GM18868 (cell line): ENCODE data around the gene RGS7BP.
"Not testable (repeated sequence)": the region's sequence is repeated elsewhere in the genome, so short reads cannot be mapped to it uniquely, and the experiment has no call there.

Source experiments
- ATAC-seq: cut with Tn5 transposase; IDR thresholded peaks from one replicate; pipeline ENCODE4 v1.9.1; 2021; ENCODE audit warnings: mild to moderate bottlenecking, moderate library complexity; ENCODE audit not compliant: unreplicated experiment

RGS7BP gene

GRCh38 chr5:64557911-64558310, 52.1 kb downstream of the RGS7BP start:
- no peak for ATAC-seq

GRCh38 chr5:64558641-64559040, 52.8 kb downstream of the RGS7BP start:
- not testable (repeated sequence) for ATAC-seq

- ATAC-seq, result peak; percentile 82
Measured at GRCh38 chr5:64566310-64566916, 60.6 kb downstream of the RGS7BP start.

- no peak for ATAC-seq
Measured at GRCh38 chr5:64569858-64570257, 64.0 kb downstream of the RGS7BP start.

DNA sequence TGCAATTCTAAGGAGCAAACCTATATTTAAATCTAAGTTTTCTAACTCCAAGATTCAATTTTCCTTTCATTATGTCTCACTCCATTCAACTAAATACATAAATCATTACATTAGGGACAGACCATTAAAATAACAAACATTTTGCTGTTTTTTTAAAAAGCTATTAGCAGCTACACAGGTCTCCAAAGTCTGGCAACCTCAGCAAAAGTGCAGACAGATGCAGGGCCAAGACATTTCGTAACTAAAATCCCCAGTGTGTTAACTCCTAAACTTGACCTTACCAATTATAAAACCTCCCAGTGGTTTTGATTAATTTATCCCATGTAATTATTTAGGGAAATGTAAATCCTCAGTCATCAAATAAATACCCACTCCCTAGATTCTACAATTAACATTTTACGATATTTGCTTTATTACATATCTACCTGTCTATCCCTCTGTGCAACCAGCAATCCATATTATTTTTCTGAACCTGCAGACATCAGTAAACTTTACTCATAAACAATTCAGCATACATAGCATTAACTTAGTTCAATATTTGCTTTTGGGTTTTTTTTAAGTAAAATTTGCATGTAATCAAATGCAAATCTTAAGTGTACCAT, 64.7 kb downstream of the RGS7BP start:
- ATAC-seq, result no peak

DNA sequence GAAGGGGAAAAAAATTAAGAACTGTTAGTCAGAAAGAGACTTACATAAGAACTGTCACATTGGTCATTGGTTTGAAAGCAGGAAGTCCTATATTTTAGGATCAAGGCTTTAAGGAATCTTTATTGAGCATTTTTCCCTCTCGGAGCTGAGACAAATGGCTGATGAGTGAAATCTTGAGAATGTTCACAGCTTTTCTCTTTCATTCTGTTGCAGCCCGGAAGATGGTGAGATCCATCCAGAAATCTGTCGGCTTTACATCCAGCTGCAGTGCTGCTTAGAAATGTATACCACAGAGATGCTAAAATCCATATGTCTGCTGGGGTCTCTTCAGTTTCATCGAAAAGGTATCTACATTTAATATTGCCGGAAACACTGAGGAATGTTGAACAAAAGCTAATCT, 69.7 kb downstream of the RGS7BP start:
- ATAC-seq, result no peak

- ATAC-seq, result no peak
Measured at GRCh38 chr5:64576250-64576649, 70.4 kb downstream of the RGS7BP start.

- ATAC-seq, result no peak
Measured at GRCh38 chr5:64585646-64586045, 79.8 kb downstream of the RGS7BP start.

GRCh38 chr5:64587370-64587769, 81.6 kb downstream of the RGS7BP start:
- ATAC-seq, result no peak

GRCh38 chr5:64592730-64593341, 87.0 kb downstream of the RGS7BP start:
- ATAC-seq, result no peak

GRCh38 chr5:64594025-64594424, 88.2 kb downstream of the RGS7BP start:
- no peak for ATAC-seq

- no peak for ATAC-seq
Measured at GRCh38 chr5:64594601-64595000, 88.8 kb downstream of the RGS7BP start.

DNA sequence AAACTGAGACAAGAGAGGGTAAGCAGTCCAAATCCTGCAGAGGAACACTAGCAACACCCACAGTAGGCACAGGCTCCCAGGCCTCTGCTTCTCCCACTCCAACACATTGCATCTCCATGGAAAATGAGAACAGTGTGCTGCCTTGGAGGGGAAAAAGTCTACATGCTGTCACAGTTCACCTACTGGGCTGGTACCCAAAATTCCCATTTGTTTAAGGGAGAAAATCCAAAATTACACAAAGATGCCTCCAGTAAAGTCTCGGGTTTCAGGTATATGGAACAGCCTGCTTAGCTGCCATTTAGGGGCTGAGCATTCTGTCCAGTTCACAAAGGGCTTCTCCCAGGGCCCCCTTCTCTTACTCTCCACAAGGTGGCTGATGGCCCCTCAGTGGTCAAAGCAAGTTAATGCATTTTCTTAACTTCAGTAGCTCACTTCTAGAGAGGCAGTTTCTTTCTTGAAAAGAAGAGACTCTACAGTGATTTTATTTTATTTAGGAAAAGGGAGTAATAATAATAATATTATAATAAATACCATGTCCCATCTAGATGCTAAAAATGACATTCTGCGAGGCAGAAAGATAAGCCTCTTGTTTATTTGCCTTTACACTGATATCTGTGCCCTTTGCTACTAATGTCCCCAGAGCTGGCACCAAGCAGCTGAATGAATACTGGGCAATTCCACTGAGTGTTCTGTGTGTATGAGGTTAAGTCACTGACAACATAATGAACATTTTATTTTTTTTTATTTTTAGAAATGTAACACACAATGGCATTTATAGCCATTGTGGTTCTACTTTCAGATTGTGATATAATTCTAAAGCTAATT, 89.4 kb downstream of the RGS7BP start:
- no peak for ATAC-seq

GRCh38 chr5:64599226-64599625, 93.4 kb downstream of the RGS7BP start:
- ATAC-seq, result no peak

DNA sequence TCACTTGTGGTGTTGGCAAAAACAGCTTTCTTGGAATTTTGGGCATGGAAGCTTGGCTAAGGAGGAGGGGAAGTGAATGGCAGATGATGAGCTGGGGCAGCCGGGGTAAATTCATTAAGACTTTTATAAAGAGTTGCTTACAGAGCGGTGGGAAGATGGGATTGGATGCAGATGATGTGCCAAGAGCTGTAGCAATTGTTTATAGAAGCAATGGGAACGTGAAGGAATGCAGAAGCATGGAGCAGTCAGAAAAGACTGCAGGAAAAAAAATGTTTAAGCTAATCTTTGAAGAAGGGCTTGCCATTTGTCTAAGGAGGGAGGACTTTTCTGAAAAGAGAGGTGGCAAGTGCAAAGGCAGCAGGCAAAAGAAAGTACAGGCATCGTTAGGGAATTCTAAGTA, 97.9 kb downstream of the RGS7BP start:
- ATAC-seq, result no peak

DNA sequence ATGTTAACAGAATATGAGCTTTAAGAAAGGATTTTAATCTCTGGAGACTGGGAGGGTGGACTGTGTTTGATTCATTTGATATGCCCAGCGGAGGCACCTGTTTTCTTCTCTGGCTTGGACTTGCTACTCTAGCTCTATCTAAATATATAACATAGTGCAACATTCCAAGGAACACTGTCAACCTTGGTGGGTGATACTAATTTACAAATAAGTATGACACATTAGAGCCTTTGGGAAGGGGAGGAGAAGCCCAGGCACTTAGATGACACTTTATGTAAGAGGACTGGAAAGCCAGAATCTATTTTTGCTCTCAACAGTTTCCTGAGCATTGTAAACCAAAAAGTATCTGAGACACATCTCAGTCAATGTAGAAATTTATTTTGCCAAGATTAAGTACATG, 101.1 kb downstream of the RGS7BP start:
- ATAC-seq, result no peak

- peak; percentile 79 for ATAC-seq
Measured at GRCh38 chr5:64612344-64612961, 106.6 kb downstream of the RGS7BP start.

- ATAC-seq, result no peak
Measured at GRCh38 chr5:64615895-64616294, 110.1 kb downstream of the RGS7BP start.

- ATAC-seq, result no peak
Measured at GRCh38 chr5:64619609-64620008, 113.8 kb downstream of the RGS7BP start.

DNA sequence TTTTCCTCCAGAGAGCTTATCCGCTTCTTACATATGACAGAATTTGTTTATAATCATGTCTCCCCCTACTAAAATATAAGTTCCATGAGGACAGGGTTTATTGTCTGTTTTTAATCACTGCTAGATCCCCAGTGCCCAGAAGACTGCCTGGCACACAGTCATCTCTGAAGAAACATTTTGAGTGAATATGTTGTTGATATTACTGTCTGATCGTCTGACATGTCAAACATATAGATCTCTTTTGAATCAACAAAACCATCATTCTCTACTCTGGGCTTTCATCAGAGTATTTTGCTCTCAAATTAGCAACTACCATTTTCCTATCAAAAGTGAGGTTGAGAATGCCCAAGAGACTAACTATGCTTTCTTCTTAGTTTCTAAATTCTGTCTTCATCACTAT, 117.2 kb downstream of the RGS7BP start:
- no peak for ATAC-seq

GRCh38 chr5:64625678-64626077, 119.9 kb downstream of the RGS7BP start:
- peak; percentile 71 for ATAC-seq
